Astrocyte (in vitro differentiated cells and primary cell): Measurements from ENCODE around the gene CA4.
"Not testable (repeated sequence)": the region's sequence is repeated elsewhere in the genome, so short reads cannot be mapped to it uniquely, and the experiment has no call there.

Experiments used
- CTCF ChIP-seq: IDR thresholded peaks from 2 replicates; pipeline ENCODE4 v1.5.1; 2011; ENCODE audit warnings: low read depth, mild to moderate bottlenecking, inconsistent platforms, low read length, moderate library complexity; ENCODE audit not compliant: insufficient read depth
- EZH2 ChIP-seq: IDR thresholded peaks from 2 replicates; pipeline ENCODE4 v1.6.1; 2012; ENCODE audit warnings: mild to moderate bottlenecking, low read length, inconsistent platforms; ENCODE audit not compliant: insufficient read depth

GRCh38 chr17:60108309-60108708 is 41.5 kb upstream of the CA4 start:
- TF ChIP-seq CTCF, EZH2: not testable (repeated sequence)
